GM12878 (cell line): ENCODE measurements around the gene PCDH7. TPM values are rescaled to one million over a fixed set of nuclear protein-coding genes. Genes with fewer than 3 reads are reported as not detected.
A peak's percentile ranks its signal among the peaks of the same experiment; 100 is the strongest.

Experiments used
- ATAC-seq: fragments of 200-7000 bp; cut with Tn5 transposase; 3 replicates; pipeline ENCODE4 v1.9.1; 2020; ENCODE audit warnings: mild to moderate bottlenecking, moderate library complexity
- Bru-seq: library from RNA; stranded (reverse); fragments of 400-500 nt; gene quantifications from one replicate; lab custom pipeline; 2021; lab: Mats Ljungman, UMichigan
- BruChase-seq, 2 experiments: library from RNA; stranded (reverse); fragments of 400-500 nt; gene quantifications; one replicate each; lab custom pipeline; 2021; lab: Mats Ljungman, UMichigan
- BruUV-seq: library from RNA; stranded (reverse); fragments of 400-500 nt; replicated peaks from 2 replicates; lab custom pipeline; 2021; lab: Mats Ljungman, UMichigan
- CTCF ChIA-PET: fragments of 300-600 bp; sonication (Branson Sonifier 250); formaldehyde crosslinking; extraction: SDS; loops from one replicate; lab custom pipeline; 2021; ENCODE audit warnings: inconsistent platforms; lab: Yijun Ruan, JAX
- POLR2A ChIA-PET: fragments of 350-600 bp; formaldehyde crosslinking; extraction: SDS; loops from one replicate; lab custom pipeline; 2021; ENCODE audit warnings: inconsistent platforms; lab: Charles Lee
- RAD21 ChIA-PET: fragments of 300-600 bp; sonication (Branson Sonifier 250); formaldehyde crosslinking; loops from one replicate; lab custom pipeline; 2023; ENCODE audit warnings: antibody characterized with exemption; ENCODE audit not compliant: unreplicated experiment; lab: Charles Lee
- SMC1A ChIA-PET: fragments of 300-600 bp; sonication (Branson Sonifier 250); formaldehyde crosslinking; loops from one replicate; lab custom pipeline; 2023; ENCODE audit not compliant: unreplicated experiment, uncharacterized antibody; lab: Charles Lee
- DNase-seq: peaks from one replicate; pipeline ENCODE4 v3.0.0-alpha.2; 2011; ENCODE audit warnings: low read depth, low spot score
- FAIRE-seq: peaks from 3 replicates; lab custom pipeline; 2011; peaks lifted over from hg19 to GRCh38; lab: Jason Lieb, UNC
- H2AFZ ChIP-seq: 2 replicates; pipeline ENCODE4 v1.6.0; 2011; ENCODE audit warnings: low read depth, low read length, control low read depth; ENCODE audit not compliant: control insufficient read depth
- H3K27ac ChIP-seq: 2 replicates; pipeline ENCODE4 v1.5.1; 2011; ENCODE audit warnings: control low read depth; ENCODE audit not compliant: control insufficient read depth, insufficient read depth
- H3K27me3 ChIP-seq, 2 experiments: replicated peaks in 1 of 2; 2 replicates each; pipeline versions ENCODE4 v1.6.0 to v1.6.1; 2011; ENCODE audit warnings: low read length in 1 of 2; ENCODE audit not compliant: control insufficient read depth in 2 of 2, insufficient read depth in 2 of 2
- H3K36me3 ChIP-seq, 2 experiments: 2 replicates each; pipeline ENCODE4 v1.5.1; 2011; ENCODE audit warnings: low read length in 1 of 2; ENCODE audit not compliant: control insufficient read depth in 2 of 2, insufficient read depth in 2 of 2
- H3K4me1 ChIP-seq: 2 replicates; pipeline ENCODE4 v1.6.1; 2011; ENCODE audit warnings: mild to moderate bottlenecking, low read length, moderate library complexity, mixed read lengths; ENCODE audit not compliant: control insufficient read depth, insufficient read depth
- H3K4me2 ChIP-seq: 2 replicates; pipeline ENCODE4 v1.6.0; 2011; ENCODE audit warnings: control low read depth; ENCODE audit not compliant: control insufficient read depth, insufficient read depth
- H3K4me3 ChIP-seq: fragments of 200-600 bp; sonication (generic); 2 replicates; pipeline ENCODE4 v1.5.1; 2016
- H3K79me2 ChIP-seq: 2 replicates; pipeline ENCODE4 v1.6.0; 2011; ENCODE audit warnings: low read length; ENCODE audit not compliant: control insufficient read depth, insufficient read depth
- H3K9ac ChIP-seq: 2 replicates; pipeline ENCODE4 v1.8.0; 2011; ENCODE audit warnings: low read length, control low read depth, mixed read lengths; ENCODE audit not compliant: control insufficient read depth, insufficient read depth
- H3K9me3 ChIP-seq: replicated peaks from 3 replicates; pipeline ENCODE4 v1.5.1; 2011; ENCODE audit warnings: mild to moderate bottlenecking, low read length; ENCODE audit not compliant: control insufficient read depth, insufficient read depth
- H4K20me1 ChIP-seq: 2 replicates; pipeline ENCODE4 v1.6.0; 2011; ENCODE audit not compliant: control insufficient read depth, insufficient read depth
- CBFB ChIP-seq: IDR thresholded peaks from 2 replicates; pipeline ENCODE4 v1.6.1; 2016; ENCODE audit warnings: antibody characterized with exemption, low read depth
- ESRRA ChIP-seq: IDR thresholded peaks from 2 replicates; pipeline ENCODE4 v1.6.1; 2012; ENCODE audit warnings: mild to moderate bottlenecking, low read length, improper control_type of control experiment
- JUND ChIP-seq: IDR thresholded peaks from 2 replicates; pipeline ENCODE4 v1.6.1; 2012; ENCODE audit warnings: low read depth, mild to moderate bottlenecking, low read length, improper control_type of control experiment, moderate library complexity
- NFYB ChIP-seq: IDR thresholded peaks from 2 replicates; pipeline ENCODE4 v1.6.1; 2011; ENCODE audit warnings: low read depth, mild to moderate bottlenecking, low read length, improper control_type of control experiment, moderate library complexity; ENCODE audit not compliant: insufficient read depth
- ZNF622 ChIP-seq: fragments of 450-650 bp; IDR thresholded peaks from 2 replicates; pipeline ENCODE4 v1.6.1; 2017; ENCODE audit warnings: mild to moderate bottlenecking, inconsistent platforms
- WGBS: methylation state at CpG from one replicate; pipeline ENCODE4 v1.1.6; 2016; ENCODE audit warnings: low lambda C conversion rate; ENCODE audit not compliant: insufficient replicate concordance, insufficient coverage; ENCODE audit errors: missing lambda C conversion rate; 5-methylcytosine and 5-hydroxymethylcytosine counted together
- in situ Hi-C: fragments of 300-500 bp; cut with MboI; formaldehyde crosslinking; loops from 9 replicates; pipeline ENCODE4 v1.14.3; 2018; ENCODE audit warnings: mixed read lengths
- intact Hi-C: fragments of 100-400 bp; cut with micrococcal nuclease; formaldehyde crosslinking; loops from one replicate; pipeline ENCODE4 v1.14.2; 2022; ENCODE audit not compliant: unreplicated experiment
- long read RNA-seq, 2 experiments: library from polyadenylated mRNA; unstranded; transcript quantifications; one replicate each; pipeline ENCODE4 v2.0.0, GENCODE V29; 2019 to 2020
- polyA minus RNA-seq, 3 experiments: library from RNA; depleted of rRNA, polyadenylated mRNA; stranded (reverse); fragments of >200 nt; gene quantifications; 2 replicates each; pipeline ENCODE4 v1.2.3, GENCODE V29; 2011
- polyA plus RNA-seq, 11 experiments: library from polyadenylated mRNA; depleted of rRNA in 4 of 11; unstranded in 6 of 11; stranded (reverse) in 5 of 11; fragments of >200 nt; fragmentation: Nextera tagmentation in 4 of 11; fragmentation: Illumina TruSeq in 1 of 11; extraction: Ambion mirVana in 4 of 11; extraction: Trizol in 1 of 11; gene quantifications; 1 replicate in 1 of 11; 2 replicates in 10 of 11; pipeline versions ENCODE4 v1.2.1 to v1.2.3, GENCODE V29; 2011 to 2016; ENCODE audit warnings: inconsistent platforms in 2 of 11, missing spikeins in 2 of 11, low read depth in 1 of 11
- total RNA-seq, 4 experiments: library from RNA; depleted of rRNA in 3 of 4; stranded (reverse); fragments of >200 nt in 3 of 4; fragmentation: Illumina TruSeq in 1 of 4; extraction: Trizol in 1 of 4; gene quantifications; 2 replicates each; pipeline versions ENCODE4 v1.2.1 to v1.2.3, GENCODE V29; 2013 to 2021

PCDH7 gene, protein sequence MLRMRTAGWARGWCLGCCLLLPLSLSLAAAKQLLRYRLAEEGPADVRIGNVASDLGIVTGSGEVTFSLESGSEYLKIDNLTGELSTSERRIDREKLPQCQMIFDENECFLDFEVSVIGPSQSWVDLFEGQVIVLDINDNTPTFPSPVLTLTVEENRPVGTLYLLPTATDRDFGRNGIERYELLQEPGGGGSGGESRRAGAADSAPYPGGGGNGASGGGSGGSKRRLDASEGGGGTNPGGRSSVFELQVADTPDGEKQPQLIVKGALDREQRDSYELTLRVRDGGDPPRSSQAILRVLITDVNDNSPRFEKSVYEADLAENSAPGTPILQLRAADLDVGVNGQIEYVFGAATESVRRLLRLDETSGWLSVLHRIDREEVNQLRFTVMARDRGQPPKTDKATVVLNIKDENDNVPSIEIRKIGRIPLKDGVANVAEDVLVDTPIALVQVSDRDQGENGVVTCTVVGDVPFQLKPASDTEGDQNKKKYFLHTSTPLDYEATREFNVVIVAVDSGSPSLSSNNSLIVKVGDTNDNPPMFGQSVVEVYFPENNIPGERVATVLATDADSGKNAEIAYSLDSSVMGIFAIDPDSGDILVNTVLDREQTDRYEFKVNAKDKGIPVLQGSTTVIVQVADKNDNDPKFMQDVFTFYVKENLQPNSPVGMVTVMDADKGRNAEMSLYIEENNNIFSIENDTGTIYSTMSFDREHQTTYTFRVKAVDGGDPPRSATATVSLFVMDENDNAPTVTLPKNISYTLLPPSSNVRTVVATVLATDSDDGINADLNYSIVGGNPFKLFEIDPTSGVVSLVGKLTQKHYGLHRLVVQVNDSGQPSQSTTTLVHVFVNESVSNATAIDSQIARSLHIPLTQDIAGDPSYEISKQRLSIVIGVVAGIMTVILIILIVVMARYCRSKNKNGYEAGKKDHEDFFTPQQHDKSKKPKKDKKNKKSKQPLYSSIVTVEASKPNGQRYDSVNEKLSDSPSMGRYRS (N-terminal part only)
- not detected in 2 replicates for total RNA-seq (2013; cell fraction: nucleolus; rRNA removed)
- total RNA-seq (2014; rRNA removed) (0.06 TPM in 1 of 2 replicates, not detected in the other), total RNA-seq (2014; rRNA removed; fragmentation: Illumina TruSeq; extraction: Trizol) (not detected in 2 replicates), total RNA-seq (2021) (0.21 TPM in 1 of 2 replicates, not detected in the other), polyA plus RNA-seq (2011; rRNA removed) (0.04 TPM in 1 of 2 replicates, not detected in the other), polyA plus RNA-seq (2014; fragmentation: Illumina TruSeq; extraction: Trizol) (0.03 and 0.06 TPM in 2 replicates), polyA plus RNA-seq (2014; fragmentation: Nextera tagmentation; extraction: Ambion mirVana) (under 1 TPM in 1 of 2 experiments, not detected in 1; 0.02 TPM), polyA plus RNA-seq (2014; rRNA removed) (not detected in 2 replicates), polyA plus RNA-seq (2016; fragmentation: Nextera tagmentation; extraction: Ambion mirVana) (not detected), polyA minus RNA-seq (2011; rRNA and poly(A)+ RNA removed) (0.07 and 0.36 TPM in 2 replicates), Bru-seq, nascent RNA (not detected), BruChase-seq, experiment 1, labeled RNA remaining after a 6-hour chase (percentile 10 among the genes with signal in this experiment), BruChase-seq, experiment 2, labeled RNA remaining after a 2-hour chase (percentile 11 among the genes with signal in this experiment)
- not detected for polyA plus RNA-seq (2011; ENCODE audit: low read depth)
- polyA plus RNA-seq (2011; cell fraction: cytosol; rRNA removed) = 0.03 TPM in 2 replicates
- polyA plus RNA-seq (2011; cell fraction: nucleus; rRNA removed) = 0.04 and 0.06 TPM in 2 replicates
- polyA plus RNA-seq (2012) = not detected in 2 replicates
- 0.40 TPM in 1 of 2 replicates, not detected in the other for polyA minus RNA-seq (2011; cell fraction: cytosol; rRNA and poly(A)+ RNA removed)
- 0.10 and 0.12 TPM in 2 replicates for polyA minus RNA-seq (2011; cell fraction: nucleus; rRNA and poly(A)+ RNA removed)
- long read RNA-seq, experiment 1 = 0 reads
- long read RNA-seq, experiment 2, partial matches to known transcripts = 0 of 2 reads
- long read RNA-seq, experiment 2, other reads (novel, unspliced or antisense) = 2 of 2 reads

DNA sequence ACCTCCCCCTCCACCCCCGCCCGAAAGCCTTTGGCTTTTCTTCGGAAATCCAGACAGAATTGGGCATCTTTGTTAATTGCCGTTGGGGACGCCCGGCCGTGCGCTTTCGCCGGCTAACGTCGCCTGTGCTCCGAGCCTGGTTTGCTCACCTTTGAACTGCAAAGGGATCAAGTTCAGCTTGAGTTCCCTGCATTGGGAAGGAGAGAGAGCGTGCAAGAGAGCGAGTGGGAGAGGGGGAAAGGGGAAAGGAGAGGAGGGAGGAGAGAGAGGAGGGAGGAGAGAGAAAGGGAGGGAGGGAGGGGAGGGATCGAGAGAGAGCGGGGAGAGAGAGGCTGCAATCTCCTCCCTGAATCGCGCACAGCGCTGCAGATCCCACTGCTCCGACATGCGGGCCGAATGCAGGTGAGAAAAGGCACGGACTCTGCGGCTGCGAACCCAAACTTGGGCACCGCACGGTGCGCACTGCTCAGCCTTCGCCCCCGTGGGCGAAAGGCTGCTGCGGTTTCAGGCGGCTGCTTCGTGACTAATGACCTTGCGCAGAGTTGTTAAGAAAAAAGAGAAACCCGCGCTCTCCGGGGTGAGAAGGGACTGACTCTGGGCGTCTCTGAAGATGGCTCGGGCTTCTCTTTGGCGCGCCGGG, at the start of gene PCDH7:
Gene PCDH7, plus strand, starts transcription at position 349 of the 640 bp plus-strand sequence. CDS start 1,054 bp downstream, outside the sequence.
- no TSS peak for BruUV-seq
- Histone ChIP-seq H3K79me2 (no peaks in the 10 kb centered on the region), H3K27me3 (peaks cover 15 to 17% of the 10 kb centered on the region in 2 experiments), H3K27ac (no peak within 1 kb of the TSS), H3K9me3 (peaks cover 2% of the 10 kb centered on the region; the same call in 1 of the 3 replicates), H3K4me2 (peak within 1 kb of the TSS; percentile 50; the same call in 1 of the 2 replicates), H3K36me3 (no peaks in the 10 kb centered on the region), H3K9ac (no peak within 1 kb of the TSS), H3K4me1 (no peaks in the 10 kb centered on the region), H4K20me1 (no peaks in the 10 kb centered on the region), H2AFZ (no peak within 1 kb of the TSS), H3K4me3 (no peak within 1 kb of the TSS)
- DNase-seq (no peak), ATAC-seq (no peak), FAIRE-seq (no peak)
- SMC1A ChIA-PET = no interaction called here
- POLR2A ChIA-PET = no interaction called here
- RAD21 ChIA-PET = no interaction called here
- CTCF ChIA-PET = no interaction called here
- intact Hi-C loops = no loop called here
- WGBS = 42% methylated on average over 38 of the region's 44 CpGs
- no peak for TF ChIP-seq ZNF622
- TF ChIP-seq NFYB = no peak
- TF ChIP-seq CBFB = no peak
- no peak for TF ChIP-seq ESRRA
- no peak for TF ChIP-seq JUND
- in situ Hi-C loops = loop anchor here (25.0 kb wide), 1 partner anchor 942 kb away; no protein-coding TSS in a partner anchor
